CD4-positive, CD25-positive, alpha-beta regulatory T cell (primary cell): Measurements from ENCODE around the gene MMP1. TPM values are rescaled to one million over a fixed set of nuclear protein-coding genes. Genes with fewer than 3 reads are reported as not detected.
A peak's percentile ranks its signal among the peaks of the same experiment; 100 is the strongest.

ENCODE experiments used
- ATAC-seq, 2 donors: fragments of 150-1000 bp; cut with Tn5 transposase; one replicate each; pipeline ENCODE4 v1.10.0; 2021; ENCODE audit warnings: low read depth in 2 of 2, moderate number of reproducible peaks in 2 of 2, moderate library complexity in 1 of 2
- DNase-seq, 3 donors: peaks; one replicate each; pipeline versions ENCODE4 v3.0.0 to v3.0.0-alpha.2; 2012 to 2022; ENCODE audit warnings: mixed read lengths in 1 of 3
- H3K27ac ChIP-seq: one replicate; pipeline ENCODE4 v1.7.0; 2013; ENCODE audit warnings: mild to moderate bottlenecking, low read length; ENCODE audit not compliant: insufficient read depth, poor library complexity, severe bottlenecking
- H3K27me3 ChIP-seq: one replicate; pipeline ENCODE4 v1.7.0; 2013; ENCODE audit warnings: low read length; ENCODE audit not compliant: control insufficient read depth, insufficient read depth
- H3K36me3 ChIP-seq: one replicate; pipeline ENCODE4 v1.7.0; 2013; ENCODE audit warnings: mild to moderate bottlenecking, low read length, moderate library complexity; ENCODE audit not compliant: control insufficient read depth, insufficient read depth
- H3K4me1 ChIP-seq: 2 replicates; pipeline ENCODE4 v1.7.0; 2013; ENCODE audit warnings: mild to moderate bottlenecking, low read length; ENCODE audit not compliant: insufficient read depth, control insufficient read depth, poor library complexity, severe bottlenecking
- H3K4me3 ChIP-seq: one replicate; pipeline ENCODE4 v1.7.0; 2013; ENCODE audit warnings: low read depth, mild to moderate bottlenecking, low read length, moderate library complexity
- H3K9me3 ChIP-seq, 2 experiments: 1 replicate in 1 of 2; 2 replicates in 1 of 2; pipeline ENCODE4 v1.7.0; 2013; ENCODE audit warnings: low read length in 2 of 2, mild to moderate bottlenecking in 1 of 2, moderate library complexity in 1 of 2; ENCODE audit not compliant: control insufficient read depth in 2 of 2
- H3K27ac Mint-ChIP-seq, 3 donors: one replicate each; pipeline ENCODE4 v1.8.0; 2020 to 2022; ENCODE audit warnings: mild to moderate bottlenecking in 3 of 3, mixed read lengths in 3 of 3, moderate library complexity in 2 of 3
- H3K27me3 Mint-ChIP-seq: one replicate; pipeline ENCODE4 v1.8.0; 2022; ENCODE audit warnings: mild to moderate bottlenecking, mixed read lengths
- H3K36me3 Mint-ChIP-seq: one replicate; pipeline ENCODE4 v1.8.0; 2020; ENCODE audit warnings: mixed read lengths
- H3K4me1 Mint-ChIP-seq, 4 donors: one replicate each; pipeline ENCODE4 v1.8.0; 2020 to 2022; ENCODE audit warnings: mixed read lengths in 4 of 4, mild to moderate bottlenecking in 1 of 4
- H3K4me3 Mint-ChIP-seq, 4 donors: one replicate each; pipeline ENCODE4 v1.8.0; 2020 to 2022; ENCODE audit warnings: mild to moderate bottlenecking in 4 of 4, mixed read lengths in 4 of 4, moderate library complexity in 3 of 4
- H3K9me3 Mint-ChIP-seq, 7 donors: one replicate each; pipeline ENCODE4 v1.8.0; 2020 to 2022; ENCODE audit warnings: mixed read lengths in 7 of 7, mild to moderate bottlenecking in 3 of 7, moderate library complexity in 2 of 7
- polyA plus RNA-seq, 4 donors: library from polyadenylated mRNA; unstranded; fragments of 300-500 nt; fragmentation: Illumina TruSeq; gene quantifications; one replicate each; pipeline ENCODE4 v1.2.3, GENCODE V29; 2021
- total RNA-seq: library from RNA; stranded (reverse); gene quantifications from one replicate; pipeline ENCODE4 v1.2.3, GENCODE V29; 2022

The MMP1 gene
- total and polyA plus RNA-seq, 5 donors from 2014 or later: not detected

GRCh38 chr11:102800767-102801166 lies 2.8 kb upstream of the MMP1 start:
- Histone ChIP-seq H3K36me3 (no peaks in the 10 kb centered on the region), H3K9me3 (no peaks in the 10 kb centered on the region), H3K27ac (no peak overlapping the region), H3K4me1 (no peaks in the 10 kb centered on the region), H3K27me3 (peaks cover 2% of the 10 kb centered on the region), H3K4me3 (no peak overlapping the region)
- no peak for ATAC-seq
- no peak for DNase-seq
- H3K4me1 Mint-ChIP-seq: no peaks in the 10 kb centered on the region
- H3K36me3 Mint-ChIP-seq: no peaks in the 10 kb centered on the region
- H3K27me3 Mint-ChIP-seq: peaks cover 3% of the 10 kb centered on the region
- no peak overlapping the region for H3K27ac Mint-ChIP-seq
- peaks cover 0 to 3% (median 0%) of the 10 kb centered on the region in 7 donors for H3K9me3 Mint-ChIP-seq
- H3K4me3 Mint-ChIP-seq: no peak overlapping the region

GRCh38 chr11:102799681-102800340 lies 1.9 kb upstream of the MMP1 start:
- H3K36me3 Mint-ChIP-seq: no peaks in the 10 kb centered on the region
- ATAC-seq (no peak), DNase-seq (no peak)
- H3K4me1 ChIP-seq: no peaks in the 10 kb centered on the region
- no peaks in the 10 kb centered on the region for H3K4me1 Mint-ChIP-seq
- no peak overlapping the region for H3K4me3 Mint-ChIP-seq
- H3K9me3 Mint-ChIP-seq: peaks cover 0 to 1% (median 0%) of the 10 kb centered on the region in 7 donors
- H3K9me3 ChIP-seq: no peaks in the 10 kb centered on the region
- H3K36me3 ChIP-seq: no peaks in the 10 kb centered on the region
- H3K27me3 Mint-ChIP-seq: no peaks in the 10 kb centered on the region
- no peak overlapping the region for H3K4me3 ChIP-seq
- no peak overlapping the region for H3K27ac Mint-ChIP-seq
- H3K27ac ChIP-seq: no peak overlapping the region
- H3K27me3 ChIP-seq: peaks cover 2% of the 10 kb centered on the region

DNA sequence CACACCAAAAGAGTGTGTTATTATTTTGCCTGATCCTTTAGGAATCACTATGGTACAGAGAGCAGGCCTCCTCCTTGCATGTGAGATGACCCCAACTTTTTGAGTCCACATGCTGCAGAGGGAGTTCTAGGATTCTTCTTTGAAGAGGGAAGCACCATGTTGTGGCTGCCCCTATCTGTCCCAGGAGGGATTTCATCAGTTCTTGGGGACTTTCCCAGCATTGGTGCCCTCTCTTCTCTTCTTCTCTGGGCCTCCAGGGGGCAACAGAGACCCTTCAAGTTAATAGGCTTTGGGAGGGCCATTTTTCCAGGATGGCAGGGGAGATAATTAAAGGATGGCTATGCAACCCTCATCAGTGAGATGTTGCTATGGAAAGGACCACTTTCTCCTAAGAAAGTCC lies 3.6 kb downstream of the MMP1 start:
- Mint-ChIP-seq H3K36me3 (no peaks in the 10 kb centered on the region), H3K27me3 (no peaks in the 10 kb centered on the region), H3K4me1 (no peaks in the 10 kb centered on the region), H3K4me3 (peak overlapping the region in 1 of 4 donors; percentile 59), H3K9me3 (no peaks in the 10 kb centered on the region), H3K27ac (no peak overlapping the region)
- Histone ChIP-seq H3K27me3 (no peaks in the 10 kb centered on the region), H3K4me1 (no peaks in the 10 kb centered on the region), H3K9me3 (no peaks in the 10 kb centered on the region), H3K36me3 (no peaks in the 10 kb centered on the region), H3K4me3 (no peak overlapping the region), H3K27ac (no peak overlapping the region)
- DNase-seq (no peak), ATAC-seq (no peak)

- Mint-ChIP-seq H3K36me3 (no peaks in the 10 kb centered on the region), H3K4me3 (no peak overlapping the region), H3K9me3 (no peaks in the 10 kb centered on the region), H3K27ac (no peak overlapping the region), H3K27me3 (no peaks in the 10 kb centered on the region), H3K4me1 (no peaks in the 10 kb centered on the region)
- H3K9me3 ChIP-seq: no peaks in the 10 kb centered on the region
- H3K4me1 ChIP-seq: no peaks in the 10 kb centered on the region
- H3K36me3 ChIP-seq: no peaks in the 10 kb centered on the region
- no peak overlapping the region for H3K27ac ChIP-seq
- DNase-seq (no peak), ATAC-seq (no peak)
- no peaks in the 10 kb centered on the region for H3K27me3 ChIP-seq
- no peak overlapping the region for H3K4me3 ChIP-seq
Observed at GRCh38 chr11:102793677-102794290, 4.2 kb downstream of the MMP1 start.

DNA sequence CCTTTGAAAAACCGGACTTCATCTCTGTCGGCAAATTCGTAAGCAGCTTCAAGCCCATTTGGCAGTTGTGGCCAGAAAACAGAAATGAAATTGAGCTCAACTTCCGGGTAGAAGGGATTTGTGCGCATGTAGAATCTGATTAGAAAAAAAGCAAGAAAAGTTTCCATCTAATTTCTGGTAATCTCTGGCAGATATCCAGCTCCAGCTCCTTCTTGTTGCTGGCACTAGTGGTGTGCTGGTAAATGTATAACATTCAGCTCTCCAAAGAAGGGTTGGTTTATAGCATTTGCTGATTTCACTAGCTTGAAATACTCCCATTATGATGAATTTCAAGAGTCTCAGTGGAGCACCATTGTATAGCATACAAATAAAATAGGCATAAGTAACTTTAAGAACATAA lies 5.4 kb downstream of the MMP1 start:
- Histone ChIP-seq H3K27ac (no peak overlapping the region), H3K9me3 (no peaks in the 10 kb centered on the region), H3K4me1 (no peaks in the 10 kb centered on the region), H3K4me3 (no peak overlapping the region), H3K27me3 (no peaks in the 10 kb centered on the region), H3K36me3 (no peaks in the 10 kb centered on the region)
- DNase-seq (no peak), ATAC-seq (no peak)
- Mint-ChIP-seq H3K4me3 (no peak overlapping the region), H3K9me3 (no peaks in the 10 kb centered on the region), H3K36me3 (no peaks in the 10 kb centered on the region), H3K27me3 (no peaks in the 10 kb centered on the region), H3K27ac (no peak overlapping the region), H3K4me1 (no peaks in the 10 kb centered on the region)

- Mint-ChIP-seq H3K4me1 (no peaks in the 10 kb centered on the region), H3K4me3 (no peak overlapping the region), H3K9me3 (no peaks in the 10 kb centered on the region), H3K27me3 (no peaks in the 10 kb centered on the region), H3K36me3 (no peaks in the 10 kb centered on the region), H3K27ac (no peak overlapping the region)
- no peaks in the 10 kb centered on the region for H3K36me3 ChIP-seq
- H3K27me3 ChIP-seq: no peaks in the 10 kb centered on the region
- no peak overlapping the region for H3K4me3 ChIP-seq
- ATAC-seq (no peak), DNase-seq (no peak)
- no peaks in the 10 kb centered on the region for H3K9me3 ChIP-seq
- no peak overlapping the region for H3K27ac ChIP-seq
- no peaks in the 10 kb centered on the region for H3K4me1 ChIP-seq
Observed at GRCh38 chr11:102791271-102792036, 6.5 kb downstream of the MMP1 start.

DNA sequence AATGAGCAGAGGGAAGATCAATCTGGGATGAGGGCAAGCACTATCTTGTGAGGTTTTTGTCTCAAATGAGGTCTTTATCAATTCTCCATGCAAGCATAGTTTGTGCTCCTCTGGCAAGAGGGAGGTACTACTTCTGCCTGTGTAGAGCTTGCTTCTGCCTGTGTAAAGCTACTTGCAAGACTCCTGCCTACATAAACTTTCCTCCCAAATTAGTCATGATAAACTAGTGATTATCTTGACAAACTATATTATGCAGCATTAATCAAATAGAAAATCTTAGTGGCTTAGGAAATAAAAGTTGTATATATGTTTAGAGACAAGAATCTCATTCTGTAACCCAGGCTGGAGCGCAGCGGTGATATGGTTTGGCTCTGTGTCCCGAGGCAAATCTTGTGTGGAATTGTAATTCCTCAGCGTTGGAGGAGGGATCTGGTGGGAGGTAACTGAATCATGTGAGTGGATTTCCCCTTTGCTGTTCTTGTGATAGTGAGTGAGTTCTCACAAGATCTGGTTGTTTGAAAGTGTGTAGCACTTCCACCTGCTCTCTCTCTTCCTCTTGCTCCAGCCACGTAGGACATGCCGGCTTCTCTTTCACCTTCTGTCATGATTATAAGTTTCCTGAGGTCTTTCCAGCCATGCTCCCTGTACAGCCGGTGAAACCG lies 9.5 kb downstream of the MMP1 start:
- no peaks in the 10 kb centered on the region for H3K9me3 ChIP-seq
- no peaks in the 10 kb centered on the region for H3K36me3 Mint-ChIP-seq
- H3K36me3 ChIP-seq: no peaks in the 10 kb centered on the region
- H3K4me3 ChIP-seq: no peak overlapping the region
- DNase-seq (no peak), ATAC-seq (no peak)
- no peaks in the 10 kb centered on the region for H3K27me3 Mint-ChIP-seq
- no peak overlapping the region for H3K27ac Mint-ChIP-seq
- H3K9me3 Mint-ChIP-seq: no peaks in the 10 kb centered on the region
- H3K27ac ChIP-seq: no peak overlapping the region
- no peaks in the 10 kb centered on the region for H3K27me3 ChIP-seq
- H3K4me3 Mint-ChIP-seq: no peak overlapping the region
- no peaks in the 10 kb centered on the region for H3K4me1 ChIP-seq
- no peaks in the 10 kb centered on the region for H3K4me1 Mint-ChIP-seq
